OCI-LY1 (cell line): ENCODE results near the gene CCL26.

ENCODE experiments used
- H2AFZ ChIP-seq: fragments of 200-600 bp; sonication (generic), shearing (Covaris generic); 2 replicates; pipeline ENCODE4 v1.6.0; 2014; ENCODE audit warnings: antibody characterized with exemption, mild to moderate bottlenecking, low read length
- H3F3A ChIP-seq: fragments of 200-600 bp; sonication (generic), shearing (Covaris generic); 2 replicates; pipeline ENCODE4 v1.6.0; 2014; ENCODE audit warnings: mild to moderate bottlenecking, antibody characterized with exemption, low read length, moderate library complexity; ENCODE audit not compliant: insufficient read depth
- H3K27ac ChIP-seq: fragments of 200-600 bp; sonication (generic); 2 replicates; pipeline ENCODE4 v1.5.1; 2014; ENCODE audit warnings: low read length, mixed run types, mild to moderate bottlenecking, low read depth; ENCODE audit not compliant: poor library complexity, severe bottlenecking
- H3K27me3 ChIP-seq: fragments of 200-600 bp; sonication (generic); 2 replicates; pipeline ENCODE4 v1.6.0; 2014; ENCODE audit warnings: antibody characterized with exemption, mild to moderate bottlenecking, low read length, moderate library complexity; ENCODE audit not compliant: insufficient read depth
- H3K36me3 ChIP-seq: fragments of 200-600 bp; sonication (generic); 2 replicates; pipeline ENCODE4 v1.6.1; 2014; ENCODE audit warnings: mild to moderate bottlenecking, antibody characterized with exemption, low read length, moderate library complexity, mixed read lengths; ENCODE audit not compliant: insufficient read depth
- H3K4me1 ChIP-seq: fragments of 200-600 bp; sonication (generic); 2 replicates; pipeline ENCODE4 v1.5.1; 2014; ENCODE audit warnings: mild to moderate bottlenecking, low read length, moderate library complexity; ENCODE audit not compliant: insufficient read depth, severe bottlenecking
- H3K4me2 ChIP-seq: fragments of 200-600 bp; sonication (generic), shearing (Covaris generic); 2 replicates; pipeline ENCODE4 v1.6.1; 2014; ENCODE audit warnings: low read length
- H3K4me3 ChIP-seq: fragments of 200-600 bp; sonication (generic); 2 replicates; pipeline ENCODE4 v1.5.1; 2014; ENCODE audit warnings: low read length, low read depth, mild to moderate bottlenecking, mixed read lengths; ENCODE audit not compliant: poor library complexity, severe bottlenecking
- H3K79me2 ChIP-seq: fragments of 200-600 bp; shearing (Covaris generic); 2 replicates; pipeline ENCODE4 v1.6.1; 2016; ENCODE audit warnings: mixed run types, low read length, mixed read lengths; ENCODE audit not compliant: insufficient read depth
- H3K9ac ChIP-seq: fragments of 200-600 bp; sonication (generic), shearing (Covaris generic); 2 replicates; pipeline ENCODE4 v1.6.1; 2014; ENCODE audit warnings: mild to moderate bottlenecking, low read length, mixed read lengths
- H3K9me2 ChIP-seq: fragments of 200-600 bp; sonication (generic), shearing (Covaris generic); 2 replicates; pipeline ENCODE4 v1.6.1; 2014; ENCODE audit warnings: low read depth, mild to moderate bottlenecking, low read length, mixed read lengths
- H3K9me3 ChIP-seq: fragments of 200-600 bp; shearing (Covaris generic); 2 replicates; pipeline ENCODE4 v1.6.1; 2014; ENCODE audit warnings: low read length, mixed read lengths
- H4K20me1 ChIP-seq: fragments of 200-600 bp; sonication (generic), shearing (Covaris generic); 2 replicates; pipeline ENCODE4 v1.6.0; 2016; ENCODE audit warnings: mild to moderate bottlenecking, low read length; ENCODE audit not compliant: insufficient read depth
- CTCF ChIP-seq: fragments of 200-600 bp; sonication (generic), shearing (Covaris generic); IDR thresholded peaks from 2 replicates; pipeline ENCODE4 v1.5.1; 2017; ENCODE audit warnings: mild to moderate bottlenecking, antibody characterized with exemption, low read length, moderate library complexity, mixed read lengths
- EZH2 ChIP-seq: fragments of 200-600 bp; sonication (generic), shearing (Covaris generic); IDR thresholded peaks from 2 replicates; pipeline ENCODE4 v1.8.0; 2017; ENCODE audit warnings: borderline replicate concordance, mixed run types, mild to moderate bottlenecking, antibody characterized with exemption, low read length, moderate library complexity, mixed read lengths

Gene CCL26

GRCh38 chr7:75818472-75818871 lies 46.5 kb upstream of the CCL26 start:
- no peak overlapping the region for H3K4me2 ChIP-seq
- no peaks in the 10 kb centered on the region for H3K4me1 ChIP-seq

DNA sequence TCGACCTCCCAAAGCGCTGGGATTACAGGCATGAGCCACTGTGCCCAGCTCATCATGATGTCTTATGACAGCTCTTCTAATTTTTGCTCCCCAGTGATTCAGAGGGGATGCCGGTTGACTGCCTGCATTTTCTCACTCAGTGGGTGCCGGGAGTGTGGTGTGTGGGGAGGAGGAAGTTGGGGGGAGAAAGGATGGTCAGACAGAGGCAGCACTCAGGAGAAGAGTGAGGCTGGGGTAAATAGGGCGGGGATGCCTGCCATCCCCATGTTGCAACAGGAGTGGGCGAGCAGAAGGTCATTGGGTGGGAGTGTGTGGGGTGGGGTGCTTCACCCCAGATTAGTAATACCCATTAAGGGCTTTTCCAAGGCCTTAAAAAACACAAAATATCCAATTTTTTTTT lies 45.1 kb upstream of the CCL26 start:
- H3K9ac ChIP-seq, result no peak overlapping the region
- H3K36me3 ChIP-seq, result no peaks in the 10 kb centered on the region
- H3K9me3 ChIP-seq, result no peaks in the 10 kb centered on the region
- no peak overlapping the region for H2AFZ ChIP-seq
- TF ChIP-seq EZH2, result no peak
- H3K79me2 ChIP-seq, result no peaks in the 10 kb centered on the region
- H3K4me2 ChIP-seq, result no peak overlapping the region
- H3K27me3 ChIP-seq, result 0 out of 2 replicates have a peak, but pooled peaks cover 4% of the 10 kb centered on the region
- H3K27ac ChIP-seq, result no peak overlapping the region
- no peaks in the 10 kb centered on the region for H3F3A ChIP-seq
- no peaks in the 10 kb centered on the region for H4K20me1 ChIP-seq
- no peaks in the 10 kb centered on the region for H3K4me1 ChIP-seq
- H3K9me2 ChIP-seq, result no peaks in the 10 kb centered on the region
- H3K4me3 ChIP-seq, result no peak overlapping the region

More at GRCh38 chr7:75818472-75818871, 46.5 kb upstream of the CCL26 start:
- Histone ChIP-seq H3K9me2 (no peaks in the 10 kb centered on the region), H3K36me3 (no peaks in the 10 kb centered on the region), H4K20me1 (no peaks in the 10 kb centered on the region), H2AFZ (no peak overlapping the region), H3K9ac (no peak overlapping the region), H3K9me3 (no peaks in the 10 kb centered on the region), H3K27me3 (0 out of 2 replicates have a peak, but pooled peaks cover 4% of the 10 kb centered on the region), H3K27ac (no peak overlapping the region), H3K79me2 (no peaks in the 10 kb centered on the region), H3F3A (no peaks in the 10 kb centered on the region), H3K4me3 (no peak overlapping the region)
- TF ChIP-seq CTCF, result no peak
- TF ChIP-seq EZH2, result no peak

DNA sequence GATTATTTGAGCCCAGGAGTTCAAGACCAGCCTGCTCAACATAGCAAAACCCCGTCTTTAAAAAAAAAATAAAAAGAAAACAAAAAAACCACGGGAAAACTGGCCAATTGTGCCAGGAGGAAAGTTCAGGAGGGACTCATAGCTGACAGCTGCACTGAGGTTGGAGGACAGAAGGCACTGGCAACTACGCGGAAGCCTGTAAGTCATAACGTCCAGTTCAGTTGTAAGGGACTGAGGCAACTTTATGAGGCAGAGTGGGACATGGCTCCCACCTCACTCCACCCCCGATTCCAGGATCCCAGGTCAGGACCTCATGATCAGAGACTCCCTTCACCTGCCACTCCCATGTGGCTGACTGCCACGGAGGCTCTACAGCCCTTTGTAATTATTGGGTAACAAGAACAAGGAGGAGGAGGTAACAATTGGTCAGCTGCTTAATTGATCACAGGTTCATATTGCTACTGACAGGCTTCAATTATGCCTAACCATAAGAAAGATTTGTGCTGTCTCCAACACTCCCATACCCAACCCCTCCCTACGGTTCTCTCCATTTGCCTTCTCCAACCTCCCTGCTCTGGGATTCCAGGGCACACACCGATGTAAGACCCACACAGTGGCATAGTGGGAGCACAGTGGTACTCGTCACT lies 43.5 kb upstream of the CCL26 start:
- no peak overlapping the region for H3K9ac ChIP-seq
- no peak overlapping the region for H3K27ac ChIP-seq
- no peaks in the 10 kb centered on the region for H3K9me2 ChIP-seq
- H3F3A ChIP-seq, result no peaks in the 10 kb centered on the region
- H3K36me3 ChIP-seq, result no peaks in the 10 kb centered on the region
- no peaks in the 10 kb centered on the region for H3K4me1 ChIP-seq
- H3K79me2 ChIP-seq, result no peaks in the 10 kb centered on the region
- no peaks in the 10 kb centered on the region for H4K20me1 ChIP-seq
- no peak overlapping the region for H2AFZ ChIP-seq
- TF ChIP-seq CTCF (no peak), EZH2 (no peak)
- no peaks in the 10 kb centered on the region for H3K9me3 ChIP-seq
- no peaks in the 10 kb centered on the region for H3K27me3 ChIP-seq
- no peak overlapping the region for H3K4me3 ChIP-seq
- H3K4me2 ChIP-seq, result no peak overlapping the region

DNA sequence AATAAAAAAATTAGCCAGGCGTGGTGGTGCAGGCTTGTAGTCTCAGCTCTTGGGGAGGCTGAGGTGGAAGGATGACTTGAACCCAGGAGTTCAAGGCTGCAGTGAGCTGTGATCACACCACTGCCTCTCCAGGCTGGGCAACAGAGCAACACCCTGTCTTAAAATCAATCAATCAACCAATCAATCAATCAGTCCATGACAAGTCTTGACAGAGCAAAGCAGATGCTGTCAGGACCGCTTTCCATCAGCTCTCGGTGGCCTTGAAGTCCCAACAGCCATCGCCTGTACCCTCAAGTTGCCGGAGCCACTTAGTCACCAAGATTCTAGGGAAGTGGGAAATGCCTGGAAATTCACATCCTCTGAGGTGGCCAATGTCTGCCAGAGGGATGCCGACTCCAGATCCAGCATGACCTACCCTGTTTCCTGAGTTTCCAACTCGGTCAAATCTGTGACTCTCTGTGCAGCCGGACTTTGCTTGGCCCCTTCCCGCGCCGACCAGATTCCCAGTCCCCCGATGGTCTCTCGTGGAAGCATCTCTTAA lies 42.5 kb upstream of the CCL26 start:
- Histone ChIP-seq H3K9me3 (no peaks in the 10 kb centered on the region), H3K9me2 (no peaks in the 10 kb centered on the region), H3K27ac (no peak overlapping the region), H3F3A (no peaks in the 10 kb centered on the region), H3K4me3 (no peak overlapping the region), H2AFZ (no peak overlapping the region), H3K27me3 (no peaks in the 10 kb centered on the region), H4K20me1 (no peaks in the 10 kb centered on the region), H3K36me3 (no peaks in the 10 kb centered on the region), H3K9ac (no peak overlapping the region), H3K79me2 (no peaks in the 10 kb centered on the region), H3K4me1 (no peaks in the 10 kb centered on the region), H3K4me2 (no peak overlapping the region)
- TF ChIP-seq EZH2 (no peak), CTCF (no peak)
